Neutrophil (primary cell): ENCODE data around the gene PRRC2C.

Source experiments
- H3K27ac ChIP-seq: fragments of 200-600 bp; sonication (generic); 2 replicates; pipeline ENCODE4 v1.5.1; 2016; ENCODE audit warnings: mild to moderate bottlenecking, moderate library complexity
- H3K27me3 ChIP-seq: fragments of 200-600 bp; sonication (generic); 2 replicates; pipeline ENCODE4 v1.6.0; 2016; ENCODE audit warnings: mild to moderate bottlenecking
- H3K36me3 ChIP-seq: fragments of 200-600 bp; sonication (generic); 2 replicates; pipeline ENCODE4 v1.5.1; 2017
- H3K4me1 ChIP-seq, 2 experiments: fragments of 200-600 bp in 1 of 2; sonication (generic) in 1 of 2; 1 replicate in 1 of 2; 2 replicates in 1 of 2; pipeline versions ENCODE4 v1.5.1 to v1.6.1; 2013 to 2016; ENCODE audit warnings: low read depth in 1 of 2, low read length in 1 of 2, mild to moderate bottlenecking in 1 of 2, moderate library complexity in 1 of 2; ENCODE audit not compliant: control insufficient read depth in 1 of 2, insufficient read depth in 1 of 2
- H3K4me3 ChIP-seq, 2 experiments: fragments of 200-600 bp in 1 of 2; sonication (generic) in 1 of 2; 1 replicate in 1 of 2; 2 replicates in 1 of 2; pipeline ENCODE4 v1.5.1; 2013 to 2016; ENCODE audit warnings: low read depth in 1 of 2, low read length in 1 of 2, mild to moderate bottlenecking in 1 of 2, moderate library complexity in 1 of 2
- H3K9me3 ChIP-seq: fragments of 200-600 bp; sonication (generic); 2 replicates; pipeline ENCODE4 v1.5.1; 2016
- CTCF ChIP-seq: fragments of 200-600 bp; sonication (generic); IDR thresholded peaks from 2 replicates; pipeline ENCODE4 v1.5.1; 2016; ENCODE audit warnings: antibody characterized with exemption

PRRC2C gene

DNA sequence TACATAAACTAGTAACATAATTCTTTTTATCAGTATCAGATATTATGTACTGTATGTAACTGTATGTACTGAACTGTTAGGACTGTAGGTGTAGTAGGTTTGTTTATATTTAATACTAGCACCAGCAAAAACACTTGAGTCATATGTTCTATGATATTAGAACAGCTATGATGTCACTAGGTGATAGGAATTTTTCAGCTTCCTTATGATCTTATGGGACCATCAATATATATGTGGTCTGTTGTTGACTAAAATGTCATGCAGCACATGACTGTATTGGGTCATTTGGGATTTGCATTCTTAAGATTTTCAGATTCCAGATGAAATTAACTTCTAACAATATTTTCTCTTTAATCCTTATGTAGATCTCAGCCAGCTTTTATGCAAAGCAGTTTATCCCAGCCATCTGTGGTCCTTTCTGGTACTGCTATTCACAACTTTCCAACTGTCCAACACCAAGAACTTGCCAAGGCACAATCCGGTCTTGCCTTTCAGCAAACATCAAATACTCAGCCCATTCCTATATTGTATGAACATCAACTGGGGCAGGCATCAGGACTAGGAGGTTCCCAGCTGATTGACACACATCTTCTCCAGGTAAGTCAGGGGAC, 98.4 kb downstream of the PRRC2C start:
- Histone ChIP-seq H3K27me3 (no peaks in the 10 kb centered on the region), H3K4me1 (no peaks in the 10 kb centered on the region), H3K36me3 (peaks cover 92% of the 10 kb centered on the region), H3K9me3 (no peaks in the 10 kb centered on the region), H3K27ac (no peak overlapping the region), H3K4me3 (no peak overlapping the region)
- no peak for TF ChIP-seq CTCF

DNA sequence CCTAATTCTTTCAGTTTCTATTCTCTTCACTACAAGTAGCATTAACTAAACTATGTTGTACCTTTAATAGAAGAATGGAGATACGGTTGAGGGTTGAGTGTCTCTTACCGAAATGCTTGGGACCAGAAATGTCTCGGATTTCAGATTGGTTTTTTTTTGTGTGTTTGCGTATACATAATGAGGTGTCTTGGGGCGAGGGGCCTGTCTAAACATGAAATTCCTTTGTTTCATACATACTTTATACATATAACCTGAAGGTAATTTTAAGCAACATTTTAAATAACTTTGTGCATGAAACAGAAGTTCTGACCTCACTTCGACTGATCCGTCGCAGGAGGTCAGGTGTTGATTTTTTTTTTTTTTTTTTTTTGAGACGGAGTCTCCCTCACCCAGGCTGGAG, 100.4 kb downstream of the PRRC2C start:
- Histone ChIP-seq H3K36me3 (peaks cover 92% of the 10 kb centered on the region), H3K4me3 (no peak overlapping the region), H3K9me3 (no peaks in the 10 kb centered on the region), H3K27me3 (no peaks in the 10 kb centered on the region), H3K27ac (no peak overlapping the region), H3K4me1 (no peaks in the 10 kb centered on the region)
- TF ChIP-seq CTCF: no peak

GRCh38 chr1:171588230-171588629, 102.9 kb downstream of the PRRC2C start:
- H3K9me3 ChIP-seq: no peaks in the 10 kb centered on the region
- peaks cover 94% of the 10 kb centered on the region for H3K36me3 ChIP-seq
- no peaks in the 10 kb centered on the region for H3K4me1 ChIP-seq
- H3K27ac ChIP-seq: no peak overlapping the region
- H3K27me3 ChIP-seq: no peaks in the 10 kb centered on the region
- TF ChIP-seq CTCF: no peak
- H3K4me3 ChIP-seq: no peak overlapping the region

GRCh38 chr1:171590022-171590421, 104.7 kb downstream of the PRRC2C start:
- no peak overlapping the region for H3K27ac ChIP-seq
- H3K27me3 ChIP-seq: no peaks in the 10 kb centered on the region
- no peak for TF ChIP-seq CTCF
- no peak overlapping the region for H3K4me3 ChIP-seq
- peaks cover 1 to 2% of the 10 kb centered on the region in 2 experiments for H3K4me1 ChIP-seq
- H3K9me3 ChIP-seq: no peaks in the 10 kb centered on the region
- peaks cover 88% of the 10 kb centered on the region for H3K36me3 ChIP-seq

GRCh38 chr1:171595324-171595723, 110.0 kb downstream of the PRRC2C start:
- H3K4me3 ChIP-seq: no peak overlapping the region
- no peaks in the 10 kb centered on the region for H3K9me3 ChIP-seq
- no peak for TF ChIP-seq CTCF
- peaks cover 33 to 46% of the 10 kb centered on the region in 2 experiments for H3K4me1 ChIP-seq
- peaks cover 41% of the 10 kb centered on the region for H3K36me3 ChIP-seq
- peak overlapping the region; percentile 70 for H3K27ac ChIP-seq
- H3K27me3 ChIP-seq: no peaks in the 10 kb centered on the region
